OCI-LY1 (cell line): ENCODE data around the gene TOR1A.

Experiments
- H2AFZ ChIP-seq: fragments of 200-600 bp; sonication (generic), shearing (Covaris generic); 2 replicates; pipeline ENCODE4 v1.6.0; 2014; ENCODE audit warnings: antibody characterized with exemption, mild to moderate bottlenecking, low read length
- H3F3A ChIP-seq: fragments of 200-600 bp; sonication (generic), shearing (Covaris generic); 2 replicates; pipeline ENCODE4 v1.6.0; 2014; ENCODE audit warnings: mild to moderate bottlenecking, antibody characterized with exemption, low read length, moderate library complexity; ENCODE audit not compliant: insufficient read depth
- H3K27ac ChIP-seq: fragments of 200-600 bp; sonication (generic); 2 replicates; pipeline ENCODE4 v1.5.1; 2014; ENCODE audit warnings: low read length, mixed run types, mild to moderate bottlenecking, low read depth; ENCODE audit not compliant: poor library complexity, severe bottlenecking
- H3K27me3 ChIP-seq: fragments of 200-600 bp; sonication (generic); 2 replicates; pipeline ENCODE4 v1.6.0; 2014; ENCODE audit warnings: antibody characterized with exemption, mild to moderate bottlenecking, low read length, moderate library complexity; ENCODE audit not compliant: insufficient read depth
- H3K36me3 ChIP-seq: fragments of 200-600 bp; sonication (generic); 2 replicates; pipeline ENCODE4 v1.6.1; 2014; ENCODE audit warnings: mild to moderate bottlenecking, antibody characterized with exemption, low read length, moderate library complexity, mixed read lengths; ENCODE audit not compliant: insufficient read depth
- H3K4me1 ChIP-seq: fragments of 200-600 bp; sonication (generic); 2 replicates; pipeline ENCODE4 v1.5.1; 2014; ENCODE audit warnings: mild to moderate bottlenecking, low read length, moderate library complexity; ENCODE audit not compliant: insufficient read depth, severe bottlenecking
- H3K4me2 ChIP-seq: fragments of 200-600 bp; sonication (generic), shearing (Covaris generic); 2 replicates; pipeline ENCODE4 v1.6.1; 2014; ENCODE audit warnings: low read length
- H3K4me3 ChIP-seq: fragments of 200-600 bp; sonication (generic); 2 replicates; pipeline ENCODE4 v1.5.1; 2014; ENCODE audit warnings: low read length, low read depth, mild to moderate bottlenecking, mixed read lengths; ENCODE audit not compliant: poor library complexity, severe bottlenecking
- H3K79me2 ChIP-seq: fragments of 200-600 bp; shearing (Covaris generic); 2 replicates; pipeline ENCODE4 v1.6.1; 2016; ENCODE audit warnings: mixed run types, low read length, mixed read lengths; ENCODE audit not compliant: insufficient read depth
- H3K9ac ChIP-seq: fragments of 200-600 bp; sonication (generic), shearing (Covaris generic); 2 replicates; pipeline ENCODE4 v1.6.1; 2014; ENCODE audit warnings: mild to moderate bottlenecking, low read length, mixed read lengths
- H3K9me2 ChIP-seq: fragments of 200-600 bp; sonication (generic), shearing (Covaris generic); 2 replicates; pipeline ENCODE4 v1.6.1; 2014; ENCODE audit warnings: low read depth, mild to moderate bottlenecking, low read length, mixed read lengths
- H3K9me3 ChIP-seq: fragments of 200-600 bp; shearing (Covaris generic); 2 replicates; pipeline ENCODE4 v1.6.1; 2014; ENCODE audit warnings: low read length, mixed read lengths
- H4K20me1 ChIP-seq: fragments of 200-600 bp; sonication (generic), shearing (Covaris generic); 2 replicates; pipeline ENCODE4 v1.6.0; 2016; ENCODE audit warnings: mild to moderate bottlenecking, low read length; ENCODE audit not compliant: insufficient read depth
- EZH2 ChIP-seq: fragments of 200-600 bp; sonication (generic), shearing (Covaris generic); IDR thresholded peaks from 2 replicates; pipeline ENCODE4 v1.8.0; 2017; ENCODE audit warnings: borderline replicate concordance, mixed run types, mild to moderate bottlenecking, antibody characterized with exemption, low read length, moderate library complexity, mixed read lengths
- TF ChIP-seq, protein P1 (sequence below): fragments of 200-600 bp; sonication (generic), shearing (Covaris generic); IDR thresholded peaks from 2 replicates; pipeline ENCODE4 v1.5.1; 2017; ENCODE audit warnings: mild to moderate bottlenecking, antibody characterized with exemption, low read length, moderate library complexity, mixed read lengths

Gene TOR1A

DNA sequence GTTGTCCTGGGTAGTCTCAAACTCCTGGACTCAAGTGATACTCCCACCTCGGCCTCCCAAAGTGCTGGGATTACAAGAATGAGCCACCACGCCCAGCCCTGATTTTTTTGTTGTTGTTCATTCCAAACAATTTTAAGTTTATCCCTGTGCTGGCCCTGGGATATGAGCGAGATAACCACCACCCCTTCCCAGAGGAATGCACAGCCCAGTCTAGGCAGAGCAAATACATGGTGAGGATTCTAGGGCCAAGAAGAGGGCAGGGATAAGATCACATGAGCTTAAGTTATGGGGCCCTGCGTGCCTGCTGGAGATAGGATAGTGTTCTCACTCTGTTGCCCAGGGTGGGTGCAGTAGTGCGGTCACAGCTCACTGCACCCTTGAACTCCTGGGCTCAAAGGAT is 42.0 kb downstream of the TOR1A start:
- Histone ChIP-seq H3K4me3 (no peak overlapping the region), H3K79me2 (no peaks in the 10 kb centered on the region), H3K9me2 (no peaks in the 10 kb centered on the region), H3F3A (no peaks in the 10 kb centered on the region), H3K4me2 (no peak overlapping the region), H2AFZ (no peak overlapping the region), H3K27me3 (0 out of 2 replicates have a peak, but pooled peaks cover 4% of the 10 kb centered on the region), H3K9me3 (no peaks in the 10 kb centered on the region), H3K27ac (no peak overlapping the region), H4K20me1 (no peaks in the 10 kb centered on the region), H3K36me3 (no peaks in the 10 kb centered on the region), H3K4me1 (no peaks in the 10 kb centered on the region), H3K9ac (no peak overlapping the region)
- no peak for TF ChIP-seq EZH2
- TF ChIP-seq, protein P1, sequence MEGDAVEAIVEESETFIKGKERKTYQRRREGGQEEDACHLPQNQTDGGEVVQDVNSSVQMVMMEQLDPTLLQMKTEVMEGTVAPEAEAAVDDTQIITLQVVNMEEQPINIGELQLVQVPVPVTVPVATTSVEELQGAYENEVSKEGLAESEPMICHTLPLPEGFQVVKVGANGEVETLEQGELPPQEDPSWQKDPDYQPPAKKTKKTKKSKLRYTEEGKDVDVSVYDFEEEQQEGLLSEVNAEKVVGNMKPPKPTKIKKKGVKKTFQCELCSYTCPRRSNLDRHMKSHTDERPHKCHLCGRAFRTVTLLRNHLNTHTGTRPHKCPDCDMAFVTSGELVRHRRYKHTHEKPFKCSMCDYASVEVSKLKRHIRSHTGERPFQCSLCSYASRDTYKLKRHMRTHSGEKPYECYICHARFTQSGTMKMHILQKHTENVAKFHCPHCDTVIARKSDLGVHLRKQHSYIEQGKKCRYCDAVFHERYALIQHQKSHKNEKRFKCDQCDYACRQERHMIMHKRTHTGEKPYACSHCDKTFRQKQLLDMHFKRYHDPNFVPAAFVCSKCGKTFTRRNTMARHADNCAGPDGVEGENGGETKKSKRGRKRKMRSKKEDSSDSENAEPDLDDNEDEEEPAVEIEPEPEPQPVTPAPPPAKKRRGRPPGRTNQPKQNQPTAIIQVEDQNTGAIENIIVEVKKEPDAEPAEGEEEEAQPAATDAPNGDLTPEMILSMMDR: no peak

DNA sequence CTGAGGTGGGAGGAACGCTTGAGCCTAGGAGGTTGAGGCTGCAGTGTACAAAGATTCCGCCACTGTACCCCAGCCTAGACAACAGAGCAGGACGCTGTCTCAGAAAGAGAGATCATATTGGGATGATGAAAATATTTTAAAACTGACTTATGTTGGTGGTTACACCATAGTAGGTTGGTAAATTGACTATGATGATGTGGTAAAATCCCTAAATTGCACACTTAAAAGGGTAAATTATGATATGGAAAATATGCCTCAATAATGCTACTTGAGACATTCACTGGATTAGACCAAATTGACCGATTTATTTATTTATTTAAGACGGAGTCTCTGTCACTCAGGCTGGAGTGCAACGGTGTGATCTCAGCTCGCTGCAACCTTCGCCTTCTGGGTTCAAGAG is 42.8 kb downstream of the TOR1A start:
- no peaks in the 10 kb centered on the region for H3K9me3 ChIP-seq
- no peaks in the 10 kb centered on the region for H3K79me2 ChIP-seq
- no peaks in the 10 kb centered on the region for H3K36me3 ChIP-seq
- H3F3A ChIP-seq: no peaks in the 10 kb centered on the region
- H2AFZ ChIP-seq: no peak overlapping the region
- 0 out of 2 replicates have a peak, but pooled peaks cover 4% of the 10 kb centered on the region for H3K27me3 ChIP-seq
- TF ChIP-seq EZH2: no peak
- TF ChIP-seq, protein P1: no peak
- no peaks in the 10 kb centered on the region for H4K20me1 ChIP-seq
- H3K27ac ChIP-seq: no peak overlapping the region
- no peak overlapping the region for H3K4me3 ChIP-seq
- no peaks in the 10 kb centered on the region for H3K9me2 ChIP-seq
- no peaks in the 10 kb centered on the region for H3K4me1 ChIP-seq
- H3K9ac ChIP-seq: no peak overlapping the region
- no peak overlapping the region for H3K4me2 ChIP-seq

DNA sequence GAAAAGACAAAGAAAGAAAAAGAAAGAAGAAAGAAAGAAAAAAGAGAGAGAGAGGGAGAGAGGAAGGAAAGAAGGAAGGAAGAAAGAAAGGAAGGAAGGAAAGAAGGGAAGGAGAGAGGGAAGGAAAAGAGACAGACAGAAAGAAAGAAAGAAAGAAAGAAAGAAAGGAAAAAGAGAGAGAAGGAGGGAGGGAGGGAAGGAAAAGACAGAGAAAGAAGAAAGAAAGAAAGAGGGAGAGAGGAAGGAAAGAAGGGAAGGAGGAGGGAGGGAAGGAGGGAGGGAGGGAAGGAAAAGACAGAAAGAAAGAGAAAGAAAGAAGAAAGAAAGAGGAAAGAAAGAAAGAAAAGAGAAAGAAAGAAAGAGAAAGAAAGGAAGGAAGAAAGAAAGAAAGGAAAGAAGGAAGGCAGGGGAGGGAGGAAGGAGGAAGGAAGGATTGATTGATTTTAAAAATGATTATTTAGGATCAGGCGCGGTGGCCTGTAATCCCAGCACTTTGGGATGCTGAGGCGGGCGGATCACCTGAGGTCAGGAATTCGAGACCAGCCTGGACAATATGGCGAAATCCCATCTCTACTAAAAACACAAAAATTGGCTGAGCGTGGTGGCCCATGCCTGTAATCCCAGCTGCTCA is 44.3 kb downstream of the TOR1A start:
- no peak overlapping the region for H3K27ac ChIP-seq
- no peak overlapping the region for H3K4me2 ChIP-seq
- no peaks in the 10 kb centered on the region for H3K36me3 ChIP-seq
- H4K20me1 ChIP-seq: no peaks in the 10 kb centered on the region
- TF ChIP-seq, protein P1: no peak
- TF ChIP-seq EZH2: no peak
- no peaks in the 10 kb centered on the region for H3F3A ChIP-seq
- no peaks in the 10 kb centered on the region for H3K9me2 ChIP-seq
- no peaks in the 10 kb centered on the region for H3K4me1 ChIP-seq
- H3K27me3 ChIP-seq: 0 out of 2 replicates have a peak, but pooled peaks cover 6% of the 10 kb centered on the region
- H2AFZ ChIP-seq: no peak overlapping the region
- H3K9ac ChIP-seq: no peak overlapping the region
- no peaks in the 10 kb centered on the region for H3K79me2 ChIP-seq
- H3K9me3 ChIP-seq: no peaks in the 10 kb centered on the region
- no peak overlapping the region for H3K4me3 ChIP-seq
